Muscle of back (tissue), 11 donors: ENCODE results near the gene MBD2. TPM values are rescaled to one million over a fixed set of nuclear protein-coding genes. Genes with fewer than 3 reads are reported as not detected.
A peak's percentile ranks its signal among the peaks of the same experiment; 100 is the strongest.
"Not testable (repeated sequence)": the region's sequence is repeated elsewhere in the genome, so short reads cannot be mapped to it uniquely, and the experiment has no call there.

ENCODE experiments used
- DNase-seq, 3 donors: peaks; one replicate each; pipeline versions ENCODE4 v3.0.0 to v3.0.0-alpha.2; 2013
- polyA plus RNA-seq, 10 donors: library from polyadenylated mRNA; unstranded; fragments of 120-200 nt; gene quantifications; one replicate each; pipeline ENCODE4 v1.2.1, GENCODE V29; 2013; ENCODE audit not compliant: insufficient read length in 10 of 10

MBD2 gene
- polyA plus RNA-seq, 10 donors = 36.9 to 56.6 (median 47.9) TPM

GRCh38 chr18:54155412-54155811 lies 69.1 kb downstream of the MBD2 start:
- no peak for DNase-seq

- no peak for DNase-seq
These were observed 70.2 kb downstream of the MBD2 start for GRCh38 chr18:54154231-54154630.

GRCh38 chr18:54151376-54151775 lies 73.1 kb downstream of the MBD2 start:
- DNase-seq = no peak

GRCh38 chr18:54150226-54150625 lies 74.2 kb downstream of the MBD2 start:
- no peak for DNase-seq

GRCh38 chr18:54149078-54149697 lies 75.3 kb downstream of the MBD2 start:
- peak in 1 of 3 donors; percentile 86 for DNase-seq

- DNase-seq = no peak
These were observed 75.8 kb downstream of the MBD2 start for GRCh38 chr18:54148678-54149077.

GRCh38 chr18:54148151-54148550 lies 76.3 kb downstream of the MBD2 start:
- DNase-seq = no peak

GRCh38 chr18:54147439-54147838 lies 77.0 kb downstream of the MBD2 start:
- DNase-seq = no peak

- no peak for DNase-seq
These were observed 83.3 kb downstream of the MBD2 start for GRCh38 chr18:54141041-54141608.

- DNase-seq = no peak
These were observed 83.8 kb downstream of the MBD2 start for GRCh38 chr18:54140641-54141040.

- DNase-seq = no peak
These were observed 89.3 kb downstream of the MBD2 start for GRCh38 chr18:54135216-54135615.

- DNase-seq = no peak
These were observed 90.4 kb downstream of the MBD2 start for GRCh38 chr18:54134053-54134452.

GRCh38 chr18:54130631-54131030 lies 93.8 kb downstream of the MBD2 start:
- DNase-seq = no peak

- DNase-seq = peak in 1 of 3 donors; percentile 21
These were observed 94.3 kb downstream of the MBD2 start for GRCh38 chr18:54130177-54130576.

- DNase-seq = peak in 1 of 3 donors; percentile 35
These were observed 94.9 kb downstream of the MBD2 start for GRCh38 chr18:54129448-54130067.

- peak; percentile 41 to 52 (median 47) for DNase-seq
These were observed 96.6 kb downstream of the MBD2 start for GRCh38 chr18:54127759-54128378.

GRCh38 chr18:54125429-54125828 lies 99.0 kb downstream of the MBD2 start:
- DNase-seq = no peak

GRCh38 chr18:54123720-54124440 lies 100.6 kb downstream of the MBD2 start:
- not testable (repeated sequence) for DNase-seq

- peak; percentile 46 to 67 (median 52) for DNase-seq
These were observed 104.9 kb downstream of the MBD2 start for GRCh38 chr18:54119524-54120019.

- DNase-seq = no peak
These were observed 106.4 kb downstream of the MBD2 start for GRCh38 chr18:54117853-54118773.
